HG02840 (cell line): Measurements from ENCODE around the gene SLC24A3.
"Not testable (repeated sequence)": the region's sequence is repeated elsewhere in the genome, so short reads cannot be mapped to it uniquely, and the experiment has no call there.

Experiments used
- ATAC-seq: cut with Tn5 transposase; IDR thresholded peaks from one replicate; pipeline ENCODE4 v1.9.1; 2021; ENCODE audit warnings: mild to moderate bottlenecking, moderate library complexity, moderate number of reproducible peaks; ENCODE audit not compliant: unreplicated experiment, low FRiP score

SLC24A3 gene

GRCh38 chr20:19748681-19749080 lies 536.2 kb downstream of the SLC24A3 start:
- no peak for ATAC-seq

- ATAC-seq, result no peak
Observed at GRCh38 chr20:19749618-19750071, 537.2 kb downstream of the SLC24A3 start.

- no peak for ATAC-seq
Observed at GRCh38 chr20:19750101-19750606, 537.7 kb downstream of the SLC24A3 start.

GRCh38 chr20:19750907-19751636 lies 538.6 kb downstream of the SLC24A3 start:
- ATAC-seq, result no peak

- ATAC-seq, result not testable (repeated sequence)
Observed at GRCh38 chr20:19754201-19754600, 541.8 kb downstream of the SLC24A3 start.

- no peak for ATAC-seq
Observed at GRCh38 chr20:19756761-19757486, 544.5 kb downstream of the SLC24A3 start.

GRCh38 chr20:19757487-19758132 lies 545.2 kb downstream of the SLC24A3 start:
- no peak for ATAC-seq

GRCh38 chr20:19758133-19758500 lies 545.7 kb downstream of the SLC24A3 start, which contains the start of gene RIN2:
TSS of gene RIN2 (plus strand) at chr20:19758258. CDS start at chr20:19889602, 131,344 bp downstream.
- no peak for ATAC-seq

GRCh38 chr20:19758501-19759331 lies 546.3 kb downstream of the SLC24A3 start:
- ATAC-seq, result no peak

GRCh38 chr20:19760371-19760721 lies 547.9 kb downstream of the SLC24A3 start:
- no peak for ATAC-seq

GRCh38 chr20:19761326-19761725 lies 548.9 kb downstream of the SLC24A3 start:
- no peak for ATAC-seq

GRCh38 chr20:19761841-19762240 lies 549.4 kb downstream of the SLC24A3 start:
- ATAC-seq, result no peak

- ATAC-seq, result no peak
Observed at GRCh38 chr20:19764207-19764606, 551.8 kb downstream of the SLC24A3 start.

GRCh38 chr20:19765266-19765665 lies 552.8 kb downstream of the SLC24A3 start:
- no peak for ATAC-seq

- no peak for ATAC-seq
Observed at GRCh38 chr20:19765913-19766312, 553.5 kb downstream of the SLC24A3 start.

- ATAC-seq, result no peak
Observed at GRCh38 chr20:19767070-19767469, 554.6 kb downstream of the SLC24A3 start.

GRCh38 chr20:19768325-19768842 lies 555.9 kb downstream of the SLC24A3 start:
- ATAC-seq, result no peak

GRCh38 chr20:19769507-19769906 lies 557.1 kb downstream of the SLC24A3 start:
- ATAC-seq, result no peak

GRCh38 chr20:19770375-19770774 lies 557.9 kb downstream of the SLC24A3 start:
- no peak for ATAC-seq

GRCh38 chr20:19771031-19771430 lies 558.6 kb downstream of the SLC24A3 start:
- ATAC-seq, result no peak
